Measurements from ENCODE around the gene TMEM256.

GRCh38 chr17:7383371-7383741 is 20.5 kb downstream of the TMEM256 start:
- TF ChIP-seq CTCF (conservative IDR thresholded peaks at IDR 0.05): no peak
- TF ChIP-seq EZH2 (IDR thresholded peaks at IDR 0.05; ENCODE audit: low read depth): no peak
